HepG2 (cell line): ENCODE results near the gene CREB3. TPM values are rescaled to one million over a fixed set of nuclear protein-coding genes. Genes with fewer than 3 reads are reported as not detected.

Experiments used
- ARNTL ChIP-seq: sonication (generic); formaldehyde crosslinking; IDR thresholded peaks from 2 replicates; pipeline ENCODE4 v1.4.0; 2020; ENCODE audit warnings: mild to moderate bottlenecking, missing genetic modification reagents
- EP300 ChIP-seq, 3 experiments: sonication (generic) in 1 of 3; formaldehyde crosslinking in 1 of 3; IDR thresholded peaks; 2 replicates each; pipeline versions ENCODE4 v1.5.1 to v1.6.1; 2011 to 2020; ENCODE audit warnings: low read depth in 2 of 3, low read length in 2 of 3, borderline replicate concordance in 1 of 3, improper control_type of control experiment in 1 of 3, mild to moderate bottlenecking in 1 of 3, missing genetic modification reagents in 1 of 3, moderate library complexity in 1 of 3
- ETV6 ChIP-seq: sonication (generic); formaldehyde crosslinking; conservative IDR thresholded peaks from 2 replicates; pipeline ENCODE4 v1.4.0; 2020; ENCODE audit warnings: missing genetic modification reagents
- GABPB1 ChIP-seq: IDR thresholded peaks from 2 replicates; pipeline ENCODE4 v1.6.1; 2016; ENCODE audit warnings: mild to moderate bottlenecking, missing genetic modification reagents, moderate library complexity, missing compliant biosample characterization
- HDAC6 ChIP-seq: fragments of 200-600 bp; sonication (generic); IDR thresholded peaks from 2 replicates; pipeline ENCODE4 v1.7.0; 2017; ENCODE audit warnings: mild to moderate bottlenecking, antibody characterized with exemption, low read length, low read depth
- HMGA1 ChIP-seq: sonication (generic); formaldehyde crosslinking; conservative IDR thresholded peaks from 2 replicates; pipeline ENCODE4 v1.4.0; 2020; ENCODE audit warnings: missing genetic modification reagents
- HNRNPLL ChIP-seq: fragments of 200-400 bp; formaldehyde crosslinking; IDR thresholded peaks from 2 replicates; pipeline ENCODE4 v1.6.1; 2017; ENCODE audit warnings: mild to moderate bottlenecking, low read depth, low read length; ENCODE audit not compliant: poor library complexity, severe bottlenecking
- HOXA3 ChIP-seq: sonication (generic); formaldehyde crosslinking; IDR thresholded peaks from 2 replicates; pipeline ENCODE4 v1.5.0; 2020; ENCODE audit warnings: missing genetic modification reagents
- IKZF1 ChIP-seq: fragments of 450-650 bp; IDR thresholded peaks from 2 replicates; pipeline ENCODE4 v1.7.1; 2016
- JDP2 ChIP-seq: sonication (generic); formaldehyde crosslinking; IDR thresholded peaks from 2 replicates; pipeline ENCODE4 v1.8.1; 2022; ENCODE audit warnings: missing genetic modification reagents, borderline replicate concordance
- KMT2B ChIP-seq: IDR thresholded peaks from 2 replicates; pipeline ENCODE4 v1.6.1; 2016; ENCODE audit warnings: missing genetic modification reagents, missing compliant biosample characterization
- MATR3 ChIP-seq: sonication (generic); formaldehyde crosslinking; IDR thresholded peaks from 2 replicates; pipeline ENCODE4 v1.4.0; 2020; ENCODE audit warnings: missing genetic modification reagents
- NBN ChIP-seq: fragments of 450-650 bp; conservative IDR thresholded peaks from 2 replicates; pipeline ENCODE4 v1.6.1; 2017
- PRMT3 ChIP-seq: sonication (generic); formaldehyde crosslinking; IDR thresholded peaks from 2 replicates; pipeline ENCODE4 v1.8.1; 2022; ENCODE audit warnings: low read depth, mild to moderate bottlenecking, moderate library complexity, missing genetic modification reagents, borderline replicate concordance
- RNF2 ChIP-seq: fragments of 450-650 bp; conservative IDR thresholded peaks from 2 replicates; pipeline ENCODE4 v1.6.1; 2016; ENCODE audit warnings: low read depth
- SMC3 ChIP-seq: IDR thresholded peaks from 2 replicates; pipeline ENCODE4 v1.6.1; 2011; ENCODE audit warnings: low read length, improper control_type of control experiment
- ZBTB21 ChIP-seq: sonication (generic); formaldehyde crosslinking; IDR thresholded peaks from 2 replicates; pipeline ENCODE4 v1.4.0; 2020; ENCODE audit warnings: missing genetic modification reagents
- ZC3H13 ChIP-seq: sonication (generic); formaldehyde crosslinking; IDR thresholded peaks from 2 replicates; pipeline ENCODE4 v1.8.1; 2023; ENCODE audit warnings: mild to moderate bottlenecking, missing genetic modification reagents, moderate library complexity
- ZNF260 ChIP-seq: sonication (generic); formaldehyde crosslinking; IDR thresholded peaks from 2 replicates; pipeline ENCODE4 v1.4.0; 2020; ENCODE audit warnings: missing genetic modification reagents, low read depth, mild to moderate bottlenecking, borderline replicate concordance
- ZNF263 ChIP-seq: sonication (generic); formaldehyde crosslinking; IDR thresholded peaks from 2 replicates; pipeline ENCODE4 v1.4.0; 2020; ENCODE audit warnings: missing genetic modification reagents
- ZNF350 ChIP-seq: sonication (generic); formaldehyde crosslinking; IDR thresholded peaks from 2 replicates; pipeline ENCODE4 v1.4.0; 2020; ENCODE audit warnings: mild to moderate bottlenecking, low read depth, missing genetic modification reagents, borderline replicate concordance
- ZNF460 ChIP-seq: sonication (generic); formaldehyde crosslinking; IDR thresholded peaks from 2 replicates; pipeline ENCODE4 v1.5.1; 2020; ENCODE audit warnings: missing genetic modification reagents, mild to moderate bottlenecking, borderline replicate concordance
- ZNF652 ChIP-seq: IDR thresholded peaks from 2 replicates; pipeline ENCODE4 v1.6.1; 2016; ENCODE audit warnings: low read depth, borderline replicate concordance
- ZNF687 ChIP-seq: sonication (generic); formaldehyde crosslinking; IDR thresholded peaks from 2 replicates; pipeline ENCODE4 v1.5.1; 2020; ENCODE audit warnings: mild to moderate bottlenecking, missing genetic modification reagents, moderate library complexity
- ZNF737 ChIP-seq: sonication (generic); formaldehyde crosslinking; IDR thresholded peaks from 2 replicates; pipeline ENCODE4 v1.5.0; 2020; ENCODE audit warnings: missing genetic modification reagents, mild to moderate bottlenecking, borderline replicate concordance
- ZNF784 ChIP-seq: sonication (generic); formaldehyde crosslinking; IDR thresholded peaks from 2 replicates; pipeline ENCODE4 v1.5.1; 2020; ENCODE audit warnings: missing genetic modification reagents, mild to moderate bottlenecking, borderline replicate concordance
- ZNF788 ChIP-seq: sonication (generic); formaldehyde crosslinking; IDR thresholded peaks from 2 replicates; pipeline ENCODE4 v1.5.0; 2020; ENCODE audit warnings: mild to moderate bottlenecking, missing genetic modification reagents, borderline replicate concordance
- polyA plus RNA-seq, 8 experiments: library from polyadenylated mRNA; depleted of rRNA in 3 of 8; stranded (reverse) in 7 of 8; unstranded in 1 of 8; fragments of >200 nt; fragmentation: Illumina TruSeq in 4 of 8; extraction: Trizol in 4 of 8; gene quantifications; 2 replicates each; pipeline versions ENCODE4 v1.2.1 to v1.2.3, GENCODE V29; 2011 to 2016; ENCODE audit warnings: low read depth in 4 of 8, missing spikeins in 1 of 8, mixed read lengths in 1 of 8; ENCODE audit not compliant: insufficient read depth in 1 of 8
- total RNA-seq, 5 experiments: library from RNA; depleted of rRNA; stranded (reverse); fragments of >200 nt; fragmentation: Illumina TruSeq; extraction: Trizol; gene quantifications; 2 replicates each; pipeline ENCODE4 v1.2.3, GENCODE V29; 2016; ENCODE audit warnings: low read depth in 1 of 5

CREB3 gene
- total and polyA plus RNA-seq, 2 of the 13 experiments (the other 11 are each of a cell fraction or from before 2014, with no cell fraction given): 11.1 to 34.2 TPM

GRCh38 chr9:35732185-35732799 is at the start of gene CREB3, which contains the start of gene TLN1 (continued):
- peak in 1 of 2 experiments; percentile 49; a peak in 2 of 4 replicates for TF ChIP-seq EP300 (IDR thresholded peaks at IDR 0.05; ENCODE audit: low read depth in 2 of 2, low read length in 2 of 2)
- peak; percentile 38; the same call in 1 of the 2 replicates for TF ChIP-seq EP300 (CRISPR knock-in tag; IDR thresholded peaks at IDR 0.05; ENCODE audit: borderline replicate concordance)
- no peak; the same call in 1 of the 2 replicates for TF ChIP-seq ZNF460
- no peak for TF ChIP-seq SMC3
- TF ChIP-seq GABPB1 (CRISPR knock-in tag): peak; percentile 96
- 0 out of 2 replicates have a peak, but pooled peaks have one; percentile 35 for TF ChIP-seq RNF2
- no peak for TF ChIP-seq ZNF737 (CRISPR knock-in tag)
- TF ChIP-seq ZNF652 (CRISPR knock-in tag): no peak
- no peak for TF ChIP-seq IKZF1
- no peak for TF ChIP-seq NBN
- TF ChIP-seq ZNF260 (CRISPR knock-in tag): no peak
- TF ChIP-seq HDAC6: no peak
- no peak for TF ChIP-seq PRMT3 (CRISPR knock-in tag)
- TF ChIP-seq ZC3H13 (CRISPR knock-in tag): peak; percentile 76; the same call in 1 of the 2 replicates
- peak; percentile 95 for TF ChIP-seq HOXA3
- TF ChIP-seq ZBTB21 (CRISPR knock-in tag): peak; percentile 57; the same call in 1 of the 2 replicates
- peak; percentile 47; the same call in 1 of the 2 replicates for TF ChIP-seq ZNF350 (CRISPR knock-in tag)
- no peak for TF ChIP-seq MATR3
- peak; percentile 89 for TF ChIP-seq ZNF687
- TF ChIP-seq ZNF784 (CRISPR knock-in tag): peak; percentile 42; the same call in 1 of the 2 replicates
- peak; percentile 43; the same call in 1 of the 2 replicates for TF ChIP-seq ZNF263 (CRISPR knock-in tag)
- TF ChIP-seq ETV6 (CRISPR knock-in tag): peak; percentile 78; the same call in 1 of the 2 replicates
- TF ChIP-seq HMGA1: no peak
- 0 out of 2 replicates have a peak, but pooled peaks have one; percentile 23 for TF ChIP-seq ARNTL
- no peak; the same call in 1 of the 2 replicates for TF ChIP-seq JDP2 (CRISPR knock-in tag)
- peak; percentile 76; the same call in 1 of the 2 replicates for TF ChIP-seq ZNF788
- TF ChIP-seq KMT2B (CRISPR knock-in tag): peak; percentile 53
- TF ChIP-seq HNRNPLL: peak; percentile 93
